Activated naive CD4-positive, alpha-beta T cell treated with anti-CD3 and anti-CD28 coated beads for 36 hours (primary cell): Measurements from ENCODE around the gene CELF2. TPM values are rescaled to one million over a fixed set of nuclear protein-coding genes. Genes with fewer than 3 reads are reported as not detected.

Source experiments
- CTCF ChIA-PET: fragments of 350-600 bp; sonication (Branson Sonifier 250); formaldehyde crosslinking; loops from one replicate; lab custom pipeline; 2021; ENCODE audit warnings: antibody characterized with exemption; lab: Charles Lee
- DNase-seq: peaks from one replicate; pipeline ENCODE4 v3.0.0-alpha.2; 2020
- H3K27ac Mint-ChIP-seq: one replicate; pipeline ENCODE4 v1.8.0; 2021; ENCODE audit warnings: mild to moderate bottlenecking, mixed read lengths
- H3K27me3 Mint-ChIP-seq: one replicate; pipeline ENCODE4 v1.8.0; 2021; ENCODE audit warnings: low read depth, mixed read lengths
- H3K36me3 Mint-ChIP-seq: one replicate; pipeline ENCODE4 v1.8.0; 2021; ENCODE audit warnings: low read depth, mixed read lengths
- H3K4me1 Mint-ChIP-seq: one replicate; pipeline ENCODE4 v1.8.0; 2021; ENCODE audit warnings: low read depth, mixed read lengths
- H3K4me3 Mint-ChIP-seq: one replicate; pipeline ENCODE4 v1.8.0; 2021; ENCODE audit warnings: mild to moderate bottlenecking, moderate library complexity, mixed read lengths
- H3K9me3 Mint-ChIP-seq: one replicate; pipeline ENCODE4 v1.8.0; 2021; ENCODE audit warnings: mixed read lengths
- intact Hi-C: fragments of 100-400 bp; cut with micrococcal nuclease; formaldehyde crosslinking; loops from one replicate; pipeline ENCODE4 v1.15.1; 2023
- total RNA-seq, 2 experiments: library from RNA; stranded (reverse); gene quantifications; one replicate each; pipeline ENCODE4 v1.2.3, GENCODE V29; 2021

CELF2 gene
- total RNA-seq, 2 experiments from 2014 or later = 68.2 to 72.2 TPM

- H3K36me3 Mint-ChIP-seq = no peaks in the 10 kb centered on the region
These were observed 77.7 kb downstream of the CELF2 start for GRCh38 chr10:11095374-11095801.

GRCh38 chr10:11096422-11096821 lies 78.8 kb downstream of the CELF2 start:
- DNase-seq = no peak
- Mint-ChIP-seq H3K27me3 (peaks cover 2% of the 10 kb centered on the region), H3K9me3 (no peaks in the 10 kb centered on the region), H3K27ac (no peak overlapping the region), H3K4me1 (peaks cover 3% of the 10 kb centered on the region), H3K4me3 (no peak overlapping the region), H3K36me3 (no peaks in the 10 kb centered on the region)
- CTCF ChIA-PET = no interaction called here
- intact Hi-C loops = no loop called here

More at GRCh38 chr10:11095374-11095801, 77.7 kb downstream of the CELF2 start:
- no peak overlapping the region for H3K4me3 Mint-ChIP-seq
- H3K9me3 Mint-ChIP-seq = no peaks in the 10 kb centered on the region
- peaks cover 2% of the 10 kb centered on the region for H3K27me3 Mint-ChIP-seq
- peaks cover 6% of the 10 kb centered on the region for H3K4me1 Mint-ChIP-seq
- H3K27ac Mint-ChIP-seq = no peak overlapping the region
- intact Hi-C loops = no loop called here
- DNase-seq = no peak
- CTCF ChIA-PET = interaction anchor here (0.5 kb wide), 1 partner anchor 27 kb away, joined by 3 read pairs; no protein-coding TSS in a partner anchor

- Mint-ChIP-seq H3K9me3 (no peaks in the 10 kb centered on the region), H3K4me3 (no peak overlapping the region), H3K4me1 (no peaks in the 10 kb centered on the region), H3K27ac (no peak overlapping the region), H3K36me3 (no peaks in the 10 kb centered on the region), H3K27me3 (peaks cover 2% of the 10 kb centered on the region)
- CTCF ChIA-PET = no interaction called here
- DNase-seq = peak; percentile 22
- intact Hi-C loops = no loop called here
These were observed 80.0 kb downstream of the CELF2 start for GRCh38 chr10:11097686-11098085.

- Mint-ChIP-seq H3K9me3 (no peaks in the 10 kb centered on the region), H3K4me1 (no peaks in the 10 kb centered on the region), H3K4me3 (no peak overlapping the region), H3K27me3 (peaks cover 2% of the 10 kb centered on the region), H3K27ac (no peak overlapping the region), H3K36me3 (no peaks in the 10 kb centered on the region)
- intact Hi-C loops = no loop called here
- DNase-seq = no peak
- CTCF ChIA-PET = no interaction called here
These were observed 81.0 kb downstream of the CELF2 start for GRCh38 chr10:11098666-11099065.

- DNase-seq = peak; percentile 21
- no peak overlapping the region for H3K27ac Mint-ChIP-seq
- H3K36me3 Mint-ChIP-seq = no peaks in the 10 kb centered on the region
- intact Hi-C loops = loop anchor here (5.0 kb wide), 1 partner anchor 88 kb away; the partner anchor contains the start of gene CELF2
- H3K9me3 Mint-ChIP-seq = no peaks in the 10 kb centered on the region
- CTCF ChIA-PET = interaction anchor here (1.1 kb wide), 1 partner anchor 41 kb away, joined by 3 read pairs; no protein-coding TSS in a partner anchor
- peaks cover 12% of the 10 kb centered on the region for H3K4me1 Mint-ChIP-seq
- no peaks in the 10 kb centered on the region for H3K27me3 Mint-ChIP-seq
- no peak overlapping the region for H3K4me3 Mint-ChIP-seq
These were observed 87.4 kb downstream of the CELF2 start for GRCh38 chr10:11104772-11105675.

GRCh38 chr10:11105676-11106004 lies 88.0 kb downstream of the CELF2 start:
- Mint-ChIP-seq H3K4me3 (no peak overlapping the region), H3K27ac (no peak overlapping the region)
- CTCF ChIA-PET = interaction anchor here (0.6 to 1.1 kb wide), 2 partner anchors 40 to 999 kb away, joined by 3 read pairs; no protein-coding TSS in a partner anchor

GRCh38 chr10:11106621-11107374 lies 89.1 kb downstream of the CELF2 start:
- DNase-seq = no peak
- intact Hi-C loops = no loop called here
- Mint-ChIP-seq H3K4me1 (peaks cover 12% of the 10 kb centered on the region), H3K4me3 (no peak overlapping the region), H3K36me3 (no peaks in the 10 kb centered on the region), H3K9me3 (no peaks in the 10 kb centered on the region), H3K27ac (no peak overlapping the region), H3K27me3 (no peaks in the 10 kb centered on the region)
- CTCF ChIA-PET = interaction anchor here (0.6 to 1.1 kb wide), 2 partner anchors 39 to 68 kb away, joined by 3 read pairs; no protein-coding TSS in a partner anchor

More at GRCh38 chr10:11105676-11106004, 88.0 kb downstream of the CELF2 start:
- H3K4me1 Mint-ChIP-seq = peaks cover 12% of the 10 kb centered on the region
- no peaks in the 10 kb centered on the region for H3K9me3 Mint-ChIP-seq
- intact Hi-C loops = no loop called here
- no peaks in the 10 kb centered on the region for H3K36me3 Mint-ChIP-seq
- DNase-seq = no peak
- no peaks in the 10 kb centered on the region for H3K27me3 Mint-ChIP-seq

GRCh38 chr10:11107948-11108347 lies 90.3 kb downstream of the CELF2 start:
- H3K27ac Mint-ChIP-seq = no peak overlapping the region
- no peaks in the 10 kb centered on the region for H3K27me3 Mint-ChIP-seq
- CTCF ChIA-PET = no interaction called here
- intact Hi-C loops = no loop called here
- no peaks in the 10 kb centered on the region for H3K36me3 Mint-ChIP-seq
- H3K4me3 Mint-ChIP-seq = no peak overlapping the region
- no peaks in the 10 kb centered on the region for H3K9me3 Mint-ChIP-seq
- H3K4me1 Mint-ChIP-seq = peaks cover 12% of the 10 kb centered on the region
- DNase-seq = no peak

GRCh38 chr10:11108356-11108755 lies 90.7 kb downstream of the CELF2 start:
- Mint-ChIP-seq H3K9me3 (no peaks in the 10 kb centered on the region), H3K4me1 (peaks cover 14% of the 10 kb centered on the region), H3K4me3 (no peak overlapping the region), H3K36me3 (no peaks in the 10 kb centered on the region), H3K27ac (no peak overlapping the region), H3K27me3 (no peaks in the 10 kb centered on the region)
- DNase-seq = no peak
- intact Hi-C loops = no loop called here
- CTCF ChIA-PET = no interaction called here

- peaks cover 26% of the 10 kb centered on the region for H3K4me1 Mint-ChIP-seq
- H3K36me3 Mint-ChIP-seq = no peaks in the 10 kb centered on the region
- H3K27ac Mint-ChIP-seq = no peak overlapping the region
- CTCF ChIA-PET = interaction anchor here (1.0 kb wide), 1 partner anchor 60 kb away, joined by 3 read pairs; no protein-coding TSS in a partner anchor
- DNase-seq = no peak
- H3K27me3 Mint-ChIP-seq = no peaks in the 10 kb centered on the region
- intact Hi-C loops = no loop called here
- H3K9me3 Mint-ChIP-seq = no peaks in the 10 kb centered on the region
- no peak overlapping the region for H3K4me3 Mint-ChIP-seq
These were observed 91.9 kb downstream of the CELF2 start for GRCh38 chr10:11109590-11109989.

- intact Hi-C loops = no loop called here
- CTCF ChIA-PET = interaction anchor here (1.1 to 4.4 kb wide), 4 partner anchors 9 to 160 kb away, joined by 3 to 32 read pairs (median 3); no protein-coding TSS in a partner anchor
- Mint-ChIP-seq H3K27me3 (no peaks in the 10 kb centered on the region), H3K4me3 (no peak overlapping the region), H3K36me3 (no peaks in the 10 kb centered on the region), H3K4me1 (peaks cover 25% of the 10 kb centered on the region), H3K27ac (no peak overlapping the region), H3K9me3 (no peaks in the 10 kb centered on the region)
- DNase-seq = no peak
These were observed 92.9 kb downstream of the CELF2 start for GRCh38 chr10:11110539-11110938.

GRCh38 chr10:11111490-11111889 lies 93.8 kb downstream of the CELF2 start:
- no peaks in the 10 kb centered on the region for H3K9me3 Mint-ChIP-seq
- H3K27me3 Mint-ChIP-seq = no peaks in the 10 kb centered on the region
- no peak overlapping the region for H3K4me3 Mint-ChIP-seq
- no peaks in the 10 kb centered on the region for H3K36me3 Mint-ChIP-seq
- peaks cover 21% of the 10 kb centered on the region for H3K4me1 Mint-ChIP-seq
- DNase-seq = no peak
- H3K27ac Mint-ChIP-seq = no peak overlapping the region
- CTCF ChIA-PET = interaction anchor here (0.7 to 4.4 kb wide), 8 partner anchors 9 to 208 kb away, joined by 3 to 32 read pairs (median 3); no protein-coding TSS in a partner anchor
- intact Hi-C loops = no loop called here
